HUES6 (cell line): ENCODE data around the gene STIM1.

Experiments
- H3K27ac ChIP-seq: 2 replicates; pipeline ENCODE4 v1.7.0; 2013; ENCODE audit warnings: low read depth, mild to moderate bottlenecking, low read length, inconsistent platforms
- H3K27me3 ChIP-seq: 2 replicates; pipeline ENCODE4 v1.6.1; 2013; ENCODE audit warnings: low read length; ENCODE audit not compliant: control insufficient read depth, insufficient read depth
- H3K36me3 ChIP-seq: 2 replicates; pipeline ENCODE4 v1.6.1; 2013; ENCODE audit warnings: low read length; ENCODE audit not compliant: control insufficient read depth, insufficient read depth
- H3K4me1 ChIP-seq: 2 replicates; pipeline ENCODE4 v1.6.1; 2013; ENCODE audit warnings: low read length; ENCODE audit not compliant: control insufficient read depth, insufficient read depth
- H3K4me3 ChIP-seq: 2 replicates; pipeline ENCODE4 v1.5.1; 2013; ENCODE audit warnings: low read depth, low read length
- H3K9ac ChIP-seq: one replicate; pipeline ENCODE4 v1.6.1; 2013; ENCODE audit warnings: mild to moderate bottlenecking, low read length
- H3K9me3 ChIP-seq: 2 replicates; pipeline ENCODE4 v1.6.1; 2013; ENCODE audit warnings: low read depth, low read length; ENCODE audit not compliant: control insufficient read depth, insufficient read depth

STIM1 gene

GRCh38 chr11:3840870-3841425 lies 14.5 kb upstream of the STIM1 start, which contains the start of gene RHOG:
RHOG (minus strand) TSS chr11:3840959; CDS start chr11:3828138, 12,821 bp downstream.
- Histone ChIP-seq H3K36me3 (no peaks in the 10 kb centered on the region), H3K27ac (peak within 1 kb of the TSS; percentile 46; the same call in 1 of the 2 replicates), H3K9ac (peak within 1 kb of the TSS; percentile 63), H3K27me3 (0 out of 2 replicates have a peak, but pooled peaks cover 3% of the 10 kb centered on the region), H3K4me1 (peaks cover 35% of the 10 kb centered on the region; the same call in 1 of the 2 replicates), H3K4me3 (peak within 1 kb of the TSS; percentile 79), H3K9me3 (peaks cover 2% of the 10 kb centered on the region; the same call in 1 of the 2 replicates)

GRCh38 chr11:3841426-3842350 lies 13.8 kb upstream of the STIM1 start:
- Histone ChIP-seq H3K9ac (peak overlapping the region; percentile 4), H3K36me3 (no peaks in the 10 kb centered on the region), H3K27ac (peak overlapping the region; percentile 46; the same call in 1 of the 2 replicates), H3K9me3 (peaks cover 2% of the 10 kb centered on the region; the same call in 1 of the 2 replicates), H3K27me3 (0 out of 2 replicates have a peak, but pooled peaks cover 3% of the 10 kb centered on the region), H3K4me3 (peak overlapping the region; percentile 58), H3K4me1 (peaks cover 32% of the 10 kb centered on the region; the same call in 1 of the 2 replicates)

- Histone ChIP-seq H3K4me1 (peaks cover 19% of the 10 kb centered on the region; the same call in 1 of the 2 replicates), H3K27ac (no peak overlapping the region), H3K9ac (no peak overlapping the region)
Observed at GRCh38 chr11:3843326-3843725, 12.1 kb upstream of the STIM1 start.

GRCh38 chr11:3845246-3845645 lies 10.2 kb upstream of the STIM1 start:
- H3K4me3 ChIP-seq: no peak overlapping the region
- no peak overlapping the region for H3K9ac ChIP-seq
- no peak overlapping the region for H3K27ac ChIP-seq
- no peaks in the 10 kb centered on the region for H3K36me3 ChIP-seq
- 0 out of 2 replicates have a peak, but pooled peaks cover 3% of the 10 kb centered on the region for H3K27me3 ChIP-seq
- H3K4me1 ChIP-seq: no peaks in the 10 kb centered on the region
- peaks cover 2% of the 10 kb centered on the region; the same call in 1 of the 2 replicates for H3K9me3 ChIP-seq

More at GRCh38 chr11:3843326-3843725, 12.1 kb upstream of the STIM1 start:
- Histone ChIP-seq H3K4me3 (no peak overlapping the region), H3K36me3 (no peaks in the 10 kb centered on the region), H3K9me3 (peaks cover 2% of the 10 kb centered on the region; the same call in 1 of the 2 replicates), H3K27me3 (0 out of 2 replicates have a peak, but pooled peaks cover 3% of the 10 kb centered on the region)

GRCh38 chr11:3845670-3846069 lies 9.8 kb upstream of the STIM1 start:
- Histone ChIP-seq H3K27ac (no peak overlapping the region), H3K36me3 (no peaks in the 10 kb centered on the region), H3K4me1 (no peaks in the 10 kb centered on the region), H3K27me3 (0 out of 2 replicates have a peak, but pooled peaks cover 3% of the 10 kb centered on the region), H3K9ac (no peak overlapping the region), H3K9me3 (peaks cover 2% of the 10 kb centered on the region; the same call in 1 of the 2 replicates), H3K4me3 (no peak overlapping the region)

GRCh38 chr11:3849297-3849874 lies 6.1 kb upstream of the STIM1 start:
- Histone ChIP-seq H3K9me3 (no peaks in the 10 kb centered on the region), H3K4me1 (peaks cover 8% of the 10 kb centered on the region), H3K4me3 (no peak overlapping the region), H3K36me3 (no peaks in the 10 kb centered on the region), H3K9ac (no peak overlapping the region), H3K27ac (no peak overlapping the region), H3K27me3 (no peaks in the 10 kb centered on the region)

GRCh38 chr11:3853545-3853842 lies 2.0 kb upstream of the STIM1 start:
- H3K4me1 ChIP-seq: peaks cover 26% of the 10 kb centered on the region
- no peak overlapping the region for H3K4me3 ChIP-seq
- H3K27me3 ChIP-seq: peaks cover 6% of the 10 kb centered on the region; the same call in 1 of the 2 replicates
- H3K9me3 ChIP-seq: no peaks in the 10 kb centered on the region
- no peaks in the 10 kb centered on the region for H3K36me3 ChIP-seq
- no peak overlapping the region for H3K9ac ChIP-seq
- no peak overlapping the region for H3K27ac ChIP-seq

- H3K4me3 ChIP-seq: peak overlapping the region; percentile 75
- peaks cover 32% of the 10 kb centered on the region for H3K4me1 ChIP-seq
- H3K27me3 ChIP-seq: peaks cover 6% of the 10 kb centered on the region; the same call in 1 of the 2 replicates
- H3K9me3 ChIP-seq: no peaks in the 10 kb centered on the region
- H3K27ac ChIP-seq: no peak overlapping the region
- H3K9ac ChIP-seq: peak overlapping the region; percentile 50
- H3K36me3 ChIP-seq: no peaks in the 10 kb centered on the region
Observed at GRCh38 chr11:3853899-3854659, 1.4 kb upstream of the STIM1 start.

- peaks cover 6% of the 10 kb centered on the region; the same call in 1 of the 2 replicates for H3K27me3 ChIP-seq
- H3K9ac ChIP-seq: peak overlapping the region; percentile 50
- H3K4me1 ChIP-seq: peaks cover 38% of the 10 kb centered on the region
- H3K36me3 ChIP-seq: no peaks in the 10 kb centered on the region
- H3K27ac ChIP-seq: no peak overlapping the region; the same call in 1 of the 2 replicates
- no peaks in the 10 kb centered on the region for H3K9me3 ChIP-seq
- H3K4me3 ChIP-seq: peak overlapping the region; percentile 75
Observed at GRCh38 chr11:3854660-3854976, 846 bp upstream of the STIM1 start.

GRCh38 chr11:3855808-3856491 lies 486 bp downstream of the STIM1 start:
- Histone ChIP-seq H3K27ac (no peak overlapping the region), H3K9me3 (no peaks in the 10 kb centered on the region), H3K27me3 (peaks cover 6% of the 10 kb centered on the region; the same call in 1 of the 2 replicates), H3K4me3 (peak overlapping the region; percentile 75), H3K36me3 (no peaks in the 10 kb centered on the region), H3K4me1 (peaks cover 51% of the 10 kb centered on the region), H3K9ac (peak overlapping the region; percentile 15)
